H9 (cell line): Measurements from ENCODE around the gene PCGF3. TPM values are rescaled to one million over a fixed set of nuclear protein-coding genes. Genes with fewer than 3 reads are reported as not detected.

Source experiments
- DNase-seq: peaks from one replicate; pipeline ENCODE4 v3.0.0-alpha.2; 2017
- H2AFZ ChIP-seq: one replicate; pipeline ENCODE4 v1.6.1; 2013; ENCODE audit warnings: mild to moderate bottlenecking, low read length, control low read depth, moderate library complexity
- H2AK5ac ChIP-seq: 2 replicates; pipeline ENCODE4 v1.6.1; 2013; ENCODE audit warnings: low read length, control low read depth, mixed read lengths; ENCODE audit not compliant: insufficient read length
- H2BK120ac ChIP-seq: one replicate; pipeline ENCODE4 v1.6.1; 2013; ENCODE audit warnings: low read depth, mild to moderate bottlenecking, low read length, control low read depth, inconsistent platforms; ENCODE audit not compliant: poor library complexity, severe bottlenecking
- H2BK12ac ChIP-seq: 2 replicates; pipeline ENCODE4 v1.6.1; 2013; ENCODE audit warnings: low read length, control low read depth, mixed read lengths, low read depth; ENCODE audit not compliant: insufficient read length
- H2BK15ac ChIP-seq: 2 replicates; pipeline ENCODE4 v1.6.1; 2013; ENCODE audit warnings: low read depth, low read length, control low read depth
- H2BK20ac ChIP-seq: one replicate; pipeline ENCODE4 v1.6.1; 2013; ENCODE audit warnings: low read depth, mild to moderate bottlenecking, low read length, control low read depth, inconsistent platforms; ENCODE audit not compliant: poor library complexity, severe bottlenecking
- H2BK5ac ChIP-seq: 2 replicates; pipeline ENCODE4 v1.6.1; 2013; ENCODE audit warnings: low read length, control low read depth, mixed read lengths; ENCODE audit not compliant: insufficient read length
- H3K14ac ChIP-seq: 2 replicates; pipeline ENCODE4 v1.6.1; 2013; ENCODE audit warnings: low read length, control low read depth; ENCODE audit not compliant: insufficient read depth
- H3K18ac ChIP-seq: 2 replicates; pipeline ENCODE4 v1.6.1; 2013; ENCODE audit warnings: low read depth, mild to moderate bottlenecking, mixed read lengths, low read length, control low read depth; ENCODE audit not compliant: insufficient read length
- H3K23ac ChIP-seq: 2 replicates; pipeline ENCODE4 v1.6.1; 2013; ENCODE audit warnings: low read length, control low read depth, mixed read lengths, low read depth; ENCODE audit not compliant: insufficient read length
- H3K23me2 ChIP-seq: 2 replicates; pipeline ENCODE4 v1.6.1; 2013; ENCODE audit warnings: low read depth, mild to moderate bottlenecking, mixed read lengths, low read length, control low read depth; ENCODE audit not compliant: insufficient read length, poor library complexity, severe bottlenecking
- H3K27ac ChIP-seq: 2 replicates; pipeline ENCODE4 v1.5.1; 2013; ENCODE audit warnings: low read length, control low read depth, mixed read lengths, low read depth; ENCODE audit not compliant: insufficient read length
- H3K27me3 ChIP-seq: 2 replicates; pipeline ENCODE4 v1.6.1; 2013; ENCODE audit warnings: low read length, control low read depth, inconsistent platforms; ENCODE audit not compliant: insufficient read depth
- H3K4ac ChIP-seq: 2 replicates; pipeline ENCODE4 v1.6.1; 2013; ENCODE audit warnings: low read depth, mild to moderate bottlenecking, control low read depth, inconsistent platforms, low read length, moderate library complexity
- H3K4me1 ChIP-seq: 2 replicates; pipeline ENCODE4 v1.6.1; 2013; ENCODE audit warnings: low read length, control low read depth, inconsistent platforms; ENCODE audit not compliant: insufficient read depth
- H3K4me2 ChIP-seq: 2 replicates; pipeline ENCODE4 v1.6.1; 2013; ENCODE audit warnings: low read length, control low read depth, mixed read lengths; ENCODE audit not compliant: insufficient read length, insufficient read depth
- H3K56ac ChIP-seq: 2 replicates; pipeline ENCODE4 v1.6.1; 2013; ENCODE audit warnings: low read depth, mild to moderate bottlenecking, mixed read lengths, low read length, control low read depth; ENCODE audit not compliant: insufficient read length
- H3K79me1 ChIP-seq: 2 replicates; pipeline ENCODE4 v1.6.1; 2013; ENCODE audit warnings: low read depth, mild to moderate bottlenecking, moderate library complexity, low read length, control low read depth, inconsistent platforms; ENCODE audit not compliant: insufficient read depth, poor library complexity, severe bottlenecking
- H3K79me2 ChIP-seq: 2 replicates; pipeline ENCODE4 v1.6.1; 2013; ENCODE audit warnings: low read length, control low read depth, inconsistent platforms; ENCODE audit not compliant: insufficient read depth
- H3K9ac ChIP-seq: 2 replicates; pipeline ENCODE4 v1.6.1; 2013; ENCODE audit warnings: low read length, control low read depth, mixed read lengths; ENCODE audit not compliant: insufficient read length; ENCODE audit errors: extremely low read depth
- H3K9me3 ChIP-seq: one replicate; pipeline ENCODE4 v1.6.1; 2013; ENCODE audit warnings: low read depth, low read length, inconsistent platforms; ENCODE audit not compliant: control insufficient read depth
- H3T11ph ChIP-seq: one replicate; pipeline ENCODE4 v1.6.1; 2013; ENCODE audit warnings: mild to moderate bottlenecking, low read length, control low read depth, inconsistent platforms
- H4K20me1 ChIP-seq: one replicate; pipeline ENCODE4 v1.6.1; 2013; ENCODE audit not compliant: control insufficient read depth, insufficient read length, insufficient read depth
- H4K5ac ChIP-seq: 2 replicates; pipeline ENCODE4 v1.6.1; 2013; ENCODE audit warnings: low read depth, mild to moderate bottlenecking, mixed read lengths, low read length, control low read depth; ENCODE audit not compliant: insufficient read length
- H4K8ac ChIP-seq: replicated peaks from 2 replicates; pipeline ENCODE4 v1.6.1; 2013; ENCODE audit warnings: low read length, control low read depth, mixed read lengths, low read depth; ENCODE audit not compliant: insufficient read length
- H4K91ac ChIP-seq: 2 replicates; pipeline ENCODE4 v1.6.1; 2013; ENCODE audit warnings: low read depth, mild to moderate bottlenecking, moderate library complexity, mixed read lengths, low read length, control low read depth; ENCODE audit not compliant: insufficient read length
- H3K27ac Mint-ChIP-seq, 3 experiments: 2 replicates in 2 of 3; 3 replicates in 1 of 3; pipeline ENCODE4 v1.8.0; 2020 to 2021; ENCODE audit warnings: mixed read lengths in 3 of 3, mild to moderate bottlenecking in 1 of 3, moderate library complexity in 1 of 3
- H3K27me3 Mint-ChIP-seq: 2 replicates; pipeline ENCODE4 v1.8.0; 2021; ENCODE audit warnings: low read depth, mild to moderate bottlenecking, moderate library complexity, mixed read lengths
- H3K36me3 Mint-ChIP-seq, 3 experiments: 2 replicates in 2 of 3; 3 replicates in 1 of 3; pipeline ENCODE4 v1.8.0; 2020 to 2021; ENCODE audit warnings: low read depth in 3 of 3, mixed read lengths in 3 of 3; ENCODE audit not compliant: insufficient read depth in 1 of 3
- H3K4me1 Mint-ChIP-seq, 2 experiments: 2 replicates each; pipeline ENCODE4 v1.8.0; 2020; ENCODE audit warnings: mixed read lengths in 2 of 2
- H3K4me3 Mint-ChIP-seq, 2 experiments: 2 replicates in 1 of 2; 3 replicates in 1 of 2; pipeline ENCODE4 v1.8.0; 2020 to 2021; ENCODE audit warnings: mild to moderate bottlenecking in 2 of 2, mixed read lengths in 2 of 2, moderate library complexity in 1 of 2
- H3K9me3 Mint-ChIP-seq, 2 experiments: 2 replicates in 1 of 2; 3 replicates in 1 of 2; pipeline ENCODE4 v1.8.0; 2020; ENCODE audit warnings: mild to moderate bottlenecking in 2 of 2, mixed read lengths in 2 of 2, moderate library complexity in 1 of 2
- CTCF ChIP-seq: fragments of 200-600 bp; sonication (generic); conservative IDR thresholded peaks from 3 replicates; pipeline ENCODE4 v1.8.0; 2021; ENCODE audit warnings: antibody characterized with exemption, mild to moderate bottlenecking
- WGBS: extraction: QIAGEN DNeasy Blood & Tissue Kit; methylation state at CpG from one replicate; pipeline ENCODE4 v1.1.7; 2013; ENCODE audit warnings: missing lambda C conversion rate, low lambda C conversion rate, mixed read lengths; ENCODE audit not compliant: insufficient read length; ENCODE audit errors: extremely low coverage; 5-methylcytosine and 5-hydroxymethylcytosine counted together
- total RNA-seq: library from RNA; stranded (reverse); gene quantifications from 2 replicates; pipeline ENCODE4 v1.2.1, GENCODE V29; 2021

The PCGF3 gene
- total RNA-seq, 1 experiment from 2014 or later: 43.1 TPM

GRCh38 chr4:665381-665750, 40.3 kb upstream of the PCGF3 start:
- no peak overlapping the region for H2BK120ac ChIP-seq
- H3K4me2 ChIP-seq: no peak overlapping the region
- no peak overlapping the region for H3K56ac ChIP-seq
- H4K8ac ChIP-seq: no peak overlapping the region
- H3K9ac ChIP-seq: no peak overlapping the region
- H2AK5ac ChIP-seq: no peak overlapping the region
- TF ChIP-seq CTCF: no peak
- no peak overlapping the region for H3K14ac ChIP-seq
- no peak overlapping the region for H2BK12ac ChIP-seq
- H3K4me3 Mint-ChIP-seq: no peak overlapping the region
- H2BK5ac ChIP-seq: no peak overlapping the region
- H3K4me1 ChIP-seq: no peaks in the 10 kb centered on the region
- no peak overlapping the region for H4K91ac ChIP-seq
- no peaks in the 10 kb centered on the region for H3K27me3 ChIP-seq
- H2BK15ac ChIP-seq: 0 out of 2 replicates have a peak overlapping the region, but pooled peaks have one; percentile 54
- no peak overlapping the region for H3K4ac ChIP-seq
- no peaks in the 10 kb centered on the region for H3K79me2 ChIP-seq
- H2AFZ ChIP-seq: no peak overlapping the region
- H3T11ph ChIP-seq: no peak overlapping the region
- no peak overlapping the region for H3K18ac ChIP-seq
- H3K4me1 Mint-ChIP-seq: peaks cover 0 to 3% of the 10 kb centered on the region in 2 experiments; a peak in 1 of 4 replicates
- H3K9me3 Mint-ChIP-seq: no peaks in the 10 kb centered on the region
- no peak overlapping the region; a peak in 1 of 7 replicates for H3K27ac Mint-ChIP-seq
- no peak overlapping the region for H3K27ac ChIP-seq
- no peak overlapping the region for H4K5ac ChIP-seq
- H3K23me2 ChIP-seq: peaks cover 2% of the 10 kb centered on the region
- H3K27me3 Mint-ChIP-seq: no peaks in the 10 kb centered on the region; the same call in 1 of the 2 replicates
- H2BK20ac ChIP-seq: no peak overlapping the region
- H3K79me1 ChIP-seq: no peaks in the 10 kb centered on the region
- WGBS: no CpG with 5 or more reads among the region's 12 CpGs
- H3K23ac ChIP-seq: no peak overlapping the region
- no peaks in the 10 kb centered on the region for H3K9me3 ChIP-seq
- DNase-seq: peak; percentile 16
- no peaks in the 10 kb centered on the region for H4K20me1 ChIP-seq
- H3K36me3 Mint-ChIP-seq: peaks cover 0 to 2% (median 0%) of the 10 kb centered on the region in 3 experiments; a peak in 4 of 7 replicates
